Measurements from ENCODE around the gene PDE7B. TPM values are rescaled to one million over a fixed set of nuclear protein-coding genes. Genes with fewer than 3 reads are reported as not detected.

The PDE7B gene
- total RNA-seq, 1 experiment from 2014 or later = not detected

- TF ChIP-seq ZNF232 (CRISPR knock-in tag; IDR thresholded peaks at IDR 0.05) (no peak), SOX15 (CRISPR knock-in tag; IDR thresholded peaks at IDR 0.05) (no peak), ATF1 (CRISPR knock-in tag; IDR thresholded peaks at IDR 0.05) (no peak)
These were observed 385.2 kb downstream of the PDE7B start (continued) for GRCh38 chr6:136236466-136237293.

DNA sequence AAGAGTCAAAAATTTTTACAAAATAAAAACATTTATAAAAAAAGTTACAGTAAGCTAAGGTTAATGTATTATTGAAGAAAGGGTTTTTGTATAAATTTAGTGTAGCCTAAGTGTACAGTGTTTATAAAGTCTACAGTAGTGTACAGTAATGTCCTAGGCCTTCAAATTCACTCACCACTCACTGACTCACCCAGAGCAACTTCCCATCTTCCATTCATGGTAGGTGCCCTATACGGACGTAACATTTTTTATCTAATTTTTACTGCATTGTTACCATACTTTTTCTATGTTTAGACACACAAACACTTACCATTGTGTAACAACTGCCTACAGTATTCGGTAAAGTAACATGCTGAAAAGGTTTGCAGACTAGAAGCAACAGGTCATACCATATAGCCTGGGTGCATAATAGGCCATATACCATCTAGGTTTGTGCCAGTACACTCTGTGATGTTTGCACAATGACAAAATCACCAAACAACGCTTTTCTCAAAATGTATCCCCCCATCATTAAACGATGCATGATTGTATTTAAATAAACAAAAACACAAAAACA is 392.6 kb downstream of the PDE7B start:
- H3K27ac Mint-ChIP-seq = no peak overlapping the region
- ATAC-seq = no peak
- no peaks in the 10 kb centered on the region for H3K9me3 Mint-ChIP-seq
- H3K4me3 Mint-ChIP-seq = no peak overlapping the region
- no peak for DNase-seq (ENCODE audit: low spot score)
- ChIA-PET POLR2A (no interaction called here), CTCF (no interaction called here)
- no peaks in the 10 kb centered on the region for H3K27me3 Mint-ChIP-seq (ENCODE audit: low read depth)
- peaks cover 29% of the 10 kb centered on the region for H3K36me3 Mint-ChIP-seq
- peaks cover 5% of the 10 kb centered on the region for H3K4me1 Mint-ChIP-seq
- TF ChIP-seq, protein P1, sequence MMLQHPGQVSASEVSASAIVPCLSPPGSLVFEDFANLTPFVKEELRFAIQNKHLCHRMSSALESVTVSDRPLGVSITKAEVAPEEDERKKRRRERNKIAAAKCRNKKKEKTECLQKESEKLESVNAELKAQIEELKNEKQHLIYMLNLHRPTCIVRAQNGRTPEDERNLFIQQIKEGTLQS (CRISPR knock-in tag; conservative IDR thresholded peaks at IDR 0.05) = no peak
- TF ChIP-seq ARID4B (CRISPR knock-in tag; IDR thresholded peaks at IDR 0.05; ENCODE audit: borderline replicate concordance) (no peak), GTF2I (CRISPR knock-in tag; conservative IDR thresholded peaks at IDR 0.05) (no peak), SOX15 (CRISPR knock-in tag; IDR thresholded peaks at IDR 0.05) (no peak), NFATC4 (CRISPR knock-in tag; IDR thresholded peaks at IDR 0.05) (no peak), ZNF232 (CRISPR knock-in tag; IDR thresholded peaks at IDR 0.05) (no peak), ZNF219 (CRISPR knock-in tag; IDR thresholded peaks at IDR 0.05; ENCODE audit: borderline replicate concordance) (no peak), FOXP1 (CRISPR knock-in tag; IDR thresholded peaks at IDR 0.05; ENCODE audit: borderline replicate concordance) (no peak), ZNF121 (CRISPR knock-in tag; IDR thresholded peaks at IDR 0.05) (no peak), SMAD4 (CRISPR knock-in tag; IDR thresholded peaks at IDR 0.05) (no peak), NFE2L1 (CRISPR knock-in tag; IDR thresholded peaks at IDR 0.05) (no peak), ZMAT4 (CRISPR knock-in tag; IDR thresholded peaks at IDR 0.05) (no peak), FOXJ3 (CRISPR knock-in tag; IDR thresholded peaks at IDR 0.05; ENCODE audit: borderline replicate concordance) (no peak), NR3C1 (CRISPR knock-in tag; conservative IDR thresholded peaks at IDR 0.05; ENCODE audit: low read depth) (no peak), ATF1 (CRISPR knock-in tag; IDR thresholded peaks at IDR 0.05) (no peak), ETV6 (CRISPR knock-in tag; IDR thresholded peaks at IDR 0.05) (no peak), ZNF416 (CRISPR knock-in tag; IDR thresholded peaks at IDR 0.05) (no peak), TEAD1 (CRISPR knock-in tag; IDR thresholded peaks at IDR 0.05) (no peak)
- TF ChIP-seq, protein P2, sequence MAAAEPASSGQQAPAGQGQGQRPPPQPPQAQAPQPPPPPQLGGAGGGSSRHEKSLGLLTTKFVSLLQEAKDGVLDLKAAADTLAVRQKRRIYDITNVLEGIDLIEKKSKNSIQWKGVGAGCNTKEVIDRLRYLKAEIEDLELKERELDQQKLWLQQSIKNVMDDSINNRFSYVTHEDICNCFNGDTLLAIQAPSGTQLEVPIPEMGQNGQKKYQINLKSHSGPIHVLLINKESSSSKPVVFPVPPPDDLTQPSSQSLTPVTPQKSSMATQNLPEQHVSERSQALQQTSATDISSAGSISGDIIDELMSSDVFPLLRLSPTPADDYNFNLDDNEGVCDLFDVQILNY (CRISPR knock-in tag; IDR thresholded peaks at IDR 0.05) = no peak
- TF ChIP-seq, protein P3, sequence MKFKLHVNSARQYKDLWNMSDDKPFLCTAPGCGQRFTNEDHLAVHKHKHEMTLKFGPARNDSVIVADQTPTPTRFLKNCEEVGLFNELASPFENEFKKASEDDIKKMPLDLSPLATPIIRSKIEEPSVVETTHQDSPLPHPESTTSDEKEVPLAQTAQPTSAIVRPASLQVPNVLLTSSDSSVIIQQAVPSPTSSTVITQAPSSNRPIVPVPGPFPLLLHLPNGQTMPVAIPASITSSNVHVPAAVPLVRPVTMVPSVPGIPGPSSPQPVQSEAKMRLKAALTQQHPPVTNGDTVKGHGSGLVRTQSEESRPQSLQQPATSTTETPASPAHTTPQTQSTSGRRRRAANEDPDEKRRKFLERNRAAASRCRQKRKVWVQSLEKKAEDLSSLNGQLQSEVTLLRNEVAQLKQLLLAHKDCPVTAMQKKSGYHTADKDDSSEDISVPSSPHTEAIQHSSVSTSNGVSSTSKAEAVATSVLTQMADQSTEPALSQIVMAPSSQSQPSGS (CRISPR knock-in tag; IDR thresholded peaks at IDR 0.05; ENCODE audit: borderline replicate concordance, low read depth) = no peak

All from WTC11 (cell line).